Ovary (tissue), 3 donors: Measurements from ENCODE around the gene TTC31.

Source experiments
- CTCF ChIP-seq, 3 donors: fragments of 450-650 bp in 2 of 3; fragments of 200-600 bp in 1 of 3; IDR thresholded peaks; one replicate each; pipeline versions ENCODE4 v1.5.1 to v1.8.0; 2016 to 2022; ENCODE audit warnings: antibody characterized with exemption in 3 of 3, mild to moderate bottlenecking in 1 of 3
- EP300 ChIP-seq: sonication (generic); formaldehyde crosslinking; IDR thresholded peaks from one replicate; pipeline ENCODE4 v1.6.1; 2017; ENCODE audit warnings: antibody characterized with exemption
- POLR2A ChIP-seq: fragments of 450-650 bp; IDR thresholded peaks from one replicate; pipeline ENCODE4 v1.6.1; 2017; ENCODE audit warnings: antibody characterized with exemption, mild to moderate bottlenecking, moderate library complexity
- donor health status: DM: no; HTN: no; CAD: no.

GRCh38 chr2:74488643-74489481 lies 6.0 kb downstream of the TTC31 start:
- TF ChIP-seq CTCF (IDR thresholded peaks at IDR 0.05) (no peak), POLR2A (no peak), EP300 (no peak)
